BE2C (cell line): ENCODE data around the gene ACTL10.

Experiments used
- DNase-seq: peaks from one replicate; pipeline ENCODE4 v3.0.0-alpha.2; 2020
- H3K27me3 ChIP-seq: fragments of 250-450 bp; sonication (Bioruptor Pico); 2 replicates; pipeline ENCODE4 v1.5.1; 2020; ENCODE audit warnings: mild to moderate bottlenecking
- H3K36me3 ChIP-seq: fragments of 250-450 bp; sonication (Bioruptor Pico); 2 replicates; pipeline ENCODE4 v1.5.1; 2020; ENCODE audit warnings: mild to moderate bottlenecking
- H3K4me1 ChIP-seq: fragments of 250-450 bp; sonication (Bioruptor Pico); 2 replicates; pipeline ENCODE4 v1.5.1; 2020
- H3K4me3 ChIP-seq: 2 replicates; pipeline ENCODE4 v1.5.1; 2011; ENCODE audit warnings: low read depth, low read length
- H3K9me3 ChIP-seq: fragments of 250-450 bp; sonication (Bioruptor Pico); 2 replicates; pipeline ENCODE4 v1.5.1; 2020
- CTCF ChIP-seq: IDR thresholded peaks from 2 replicates; pipeline ENCODE4 v1.5.1; 2012; ENCODE audit warnings: mild to moderate bottlenecking, low read depth, low read length

ACTL10 gene

GRCh38 chr20:33656010-33656782 lies 10.5 kb upstream of the ACTL10 start:
- no peak for DNase-seq
- Histone ChIP-seq H3K4me1 (peaks cover 5% of the 10 kb centered on the region; the same call in 1 of the 2 replicates), H3K27me3 (no peaks in the 10 kb centered on the region), H3K4me3 (no peak overlapping the region), H3K36me3 (peaks cover 13% of the 10 kb centered on the region), H3K9me3 (no peaks in the 10 kb centered on the region)
- no peak for TF ChIP-seq CTCF

- DNase-seq, result no peak
- no peak overlapping the region for H3K4me3 ChIP-seq
- TF ChIP-seq CTCF, result no peak
- H3K27me3 ChIP-seq, result no peaks in the 10 kb centered on the region
- peaks cover 13% of the 10 kb centered on the region for H3K36me3 ChIP-seq
- no peaks in the 10 kb centered on the region for H3K9me3 ChIP-seq
- no peaks in the 10 kb centered on the region; the same call in 1 of the 2 replicates for H3K4me1 ChIP-seq
Measured at GRCh38 chr20:33656783-33657703, 9.7 kb upstream of the ACTL10 start.

- Histone ChIP-seq H3K4me3 (no peak overlapping the region), H3K36me3 (peaks cover 13% of the 10 kb centered on the region), H3K4me1 (no peaks in the 10 kb centered on the region; the same call in 1 of the 2 replicates), H3K9me3 (no peaks in the 10 kb centered on the region), H3K27me3 (no peaks in the 10 kb centered on the region)
- no peak for DNase-seq
- TF ChIP-seq CTCF, result no peak
Measured at GRCh38 chr20:33657704-33658095, 9.0 kb upstream of the ACTL10 start.

GRCh38 chr20:33658510-33658909 lies 8.2 kb upstream of the ACTL10 start:
- peaks cover 13% of the 10 kb centered on the region for H3K36me3 ChIP-seq
- no peaks in the 10 kb centered on the region for H3K9me3 ChIP-seq
- TF ChIP-seq CTCF, result no peak
- no peak for DNase-seq
- no peaks in the 10 kb centered on the region for H3K4me1 ChIP-seq
- no peaks in the 10 kb centered on the region for H3K27me3 ChIP-seq
- H3K4me3 ChIP-seq, result no peak overlapping the region

GRCh38 chr20:33658929-33659328 lies 7.8 kb upstream of the ACTL10 start:
- DNase-seq, result no peak
- TF ChIP-seq CTCF, result no peak
- Histone ChIP-seq H3K4me1 (no peaks in the 10 kb centered on the region), H3K36me3 (peaks cover 13% of the 10 kb centered on the region), H3K27me3 (no peaks in the 10 kb centered on the region), H3K9me3 (no peaks in the 10 kb centered on the region), H3K4me3 (no peak overlapping the region)
